Uterine smooth muscle cell (primary cell): ENCODE measurements around the gene PRR5L. TPM values are rescaled to one million over a fixed set of nuclear protein-coding genes. Genes with fewer than 3 reads are reported as not detected.

Experiments used
- total RNA-seq: library from RNA; depleted of rRNA; stranded (reverse); fragments of >200 nt; gene quantifications from 2 replicates; pipeline ENCODE4 v1.2.3, GENCODE V29; 2014

PRR5L gene, protein sequence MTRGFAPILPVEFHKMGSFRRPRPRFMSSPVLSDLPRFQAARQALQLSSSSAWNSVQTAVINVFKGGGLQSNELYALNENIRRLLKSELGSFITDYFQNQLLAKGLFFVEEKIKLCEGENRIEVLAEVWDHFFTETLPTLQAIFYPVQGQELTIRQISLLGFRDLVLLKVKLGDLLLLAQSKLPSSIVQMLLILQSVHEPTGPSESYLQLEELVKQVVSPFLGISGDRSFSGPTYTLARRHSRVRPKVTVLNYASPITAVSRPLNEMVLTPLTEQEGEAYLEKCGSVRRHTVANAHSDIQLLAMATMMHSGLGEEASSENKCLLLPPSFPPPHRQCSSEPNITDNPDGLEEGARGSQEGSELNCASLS
- total RNA-seq = 5.9 and 22.1 TPM in 2 replicates

DNA sequence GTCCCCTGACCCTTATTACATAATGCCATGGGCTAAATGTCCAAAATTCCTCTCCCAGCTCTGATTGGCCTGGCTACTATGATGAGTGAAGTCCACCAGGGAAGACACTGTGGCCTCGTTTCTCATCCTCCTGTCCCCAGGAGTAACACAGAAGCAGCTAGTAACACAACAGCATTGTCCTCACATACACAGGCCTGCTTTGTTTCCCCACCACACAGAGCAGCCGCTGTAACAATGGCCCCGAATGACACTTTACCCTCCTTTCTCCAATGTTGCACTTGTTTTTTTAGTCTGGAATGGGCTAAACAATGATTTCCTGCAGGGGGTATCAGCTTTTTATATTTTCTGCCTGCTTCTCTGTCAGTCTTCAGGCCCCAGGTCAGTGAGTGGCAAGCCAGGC lies at the start of gene PRR5L:
TSS of gene PRR5L (plus strand) at position 363 of the 400 bp plus-strand sequence. CDS start 104,834 bp downstream, outside the sequence.

DNA sequence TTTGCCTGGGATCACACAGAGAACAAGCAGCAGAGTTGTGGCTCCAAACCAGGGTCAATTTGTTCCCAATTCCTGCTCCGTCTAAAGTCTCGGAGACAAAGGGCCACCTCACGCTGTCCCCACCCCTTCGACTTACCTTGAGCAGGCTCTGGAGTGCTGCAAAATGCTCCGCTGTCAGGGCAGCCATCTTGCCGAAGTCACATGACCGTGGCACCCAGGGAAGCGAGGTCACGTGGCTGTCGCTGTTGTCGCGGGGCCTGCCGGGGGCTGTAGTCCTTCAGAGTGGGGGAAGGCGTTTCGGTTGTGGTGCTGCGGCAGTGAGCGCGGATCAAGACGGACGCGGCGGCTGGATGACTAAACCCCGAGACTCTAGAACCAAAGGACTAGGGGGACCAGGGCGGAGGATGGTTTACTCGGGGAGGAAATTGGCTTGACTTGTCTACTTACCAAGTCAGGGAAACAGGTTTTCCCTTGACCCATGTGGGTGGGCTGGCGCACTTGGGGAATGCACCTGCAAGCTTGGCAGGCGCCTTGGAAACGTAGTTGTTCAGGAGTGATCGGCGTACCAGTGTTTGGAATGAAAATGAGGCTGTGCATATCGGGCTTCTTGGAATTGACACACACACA lies 6.7 kb upstream of the PRR5L start, which contains the start of gene COMMD9:
TSS of gene COMMD9 (minus strand) at position 199 of the 627 bp plus-strand sequence. CDS start at position 187, 12 bp downstream.

DNA sequence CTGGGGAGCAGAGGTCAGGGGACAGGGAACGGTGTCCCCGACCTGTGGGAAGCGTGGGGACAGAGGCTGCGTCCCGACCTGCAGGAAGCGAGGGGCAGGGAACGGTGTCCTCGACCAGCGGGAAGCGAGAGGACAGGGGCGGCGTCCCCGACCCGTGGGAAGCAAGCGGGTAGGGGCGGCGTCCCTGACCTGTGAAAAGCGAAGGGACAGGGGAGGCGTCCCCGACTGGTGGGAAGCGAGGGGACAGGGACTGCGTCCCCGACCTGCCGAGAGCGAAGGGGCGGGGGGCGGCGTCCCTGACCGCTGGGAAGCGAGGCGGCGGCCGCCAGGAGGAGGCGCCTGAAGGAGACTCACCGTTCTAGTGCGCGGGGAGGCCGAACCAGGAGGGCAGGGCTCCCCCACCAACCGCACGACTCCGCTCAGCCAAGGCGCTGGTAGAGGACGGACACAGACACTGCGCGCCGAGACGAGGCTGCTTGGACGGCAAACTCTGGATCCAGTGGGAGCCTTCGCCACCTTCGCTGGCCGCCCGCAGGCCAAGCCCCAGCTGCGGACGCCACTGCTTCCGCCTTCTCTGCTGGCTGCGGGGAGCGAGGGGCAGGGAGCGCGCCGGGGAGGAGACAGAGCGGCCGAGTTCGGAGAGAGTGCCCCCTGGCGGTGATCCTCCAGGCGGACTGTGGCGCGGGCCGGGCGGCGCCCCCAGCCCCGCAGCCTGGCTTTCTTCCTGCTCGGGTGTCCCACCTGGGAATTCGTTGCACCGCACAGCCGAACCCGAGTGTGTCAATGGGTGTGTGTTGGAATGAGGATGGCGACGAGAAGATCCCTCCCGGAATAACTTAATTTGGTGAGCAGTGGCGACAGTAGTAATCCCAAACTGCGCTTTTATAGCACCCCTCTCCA lies 213.9 kb downstream of the PRR5L start, which contains the start of gene TRAF6:
TSS of gene TRAF6 (minus strand) at position 579 of the 900 bp plus-strand sequence. CDS start 8,757 bp downstream, outside the sequence.

Other genes starting within 250 kb of the PRR5L start
- 18.8 and 23.1 TPM in 2 replicates for gene COMMD9, start 6.9 kb upstream of the PRR5L start, total RNA-seq
- gene TRAF6, start 214.0 kb downstream of the PRR5L start, total RNA-seq = 7.6 and 8.2 TPM in 2 replicates